Esophagus mucosa (tissue), 1 donor: ENCODE data around the gene TMPRSS9. TPM values are rescaled to one million over a fixed set of nuclear protein-coding genes. Genes with fewer than 3 reads are reported as not detected.
"Not testable (repeated sequence)": the region's sequence is repeated elsewhere in the genome, so short reads cannot be mapped to it uniquely, and the experiment has no call there.

ENCODE experiments used
- ATAC-seq: fragments of 200-7000 bp; cut with Tn5 transposase; one replicate; pipeline ENCODE4 v1.9.1; 2020
- total RNA-seq: library from RNA; stranded (reverse); gene quantifications from one replicate; pipeline ENCODE4 v1.2.4, GENCODE V29; 2023
- donor health status: DM: yes; HTN: yes; CAD: no.

TMPRSS9 gene
- total RNA-seq, 1 donor from 2014 or later: not detected

DNA sequence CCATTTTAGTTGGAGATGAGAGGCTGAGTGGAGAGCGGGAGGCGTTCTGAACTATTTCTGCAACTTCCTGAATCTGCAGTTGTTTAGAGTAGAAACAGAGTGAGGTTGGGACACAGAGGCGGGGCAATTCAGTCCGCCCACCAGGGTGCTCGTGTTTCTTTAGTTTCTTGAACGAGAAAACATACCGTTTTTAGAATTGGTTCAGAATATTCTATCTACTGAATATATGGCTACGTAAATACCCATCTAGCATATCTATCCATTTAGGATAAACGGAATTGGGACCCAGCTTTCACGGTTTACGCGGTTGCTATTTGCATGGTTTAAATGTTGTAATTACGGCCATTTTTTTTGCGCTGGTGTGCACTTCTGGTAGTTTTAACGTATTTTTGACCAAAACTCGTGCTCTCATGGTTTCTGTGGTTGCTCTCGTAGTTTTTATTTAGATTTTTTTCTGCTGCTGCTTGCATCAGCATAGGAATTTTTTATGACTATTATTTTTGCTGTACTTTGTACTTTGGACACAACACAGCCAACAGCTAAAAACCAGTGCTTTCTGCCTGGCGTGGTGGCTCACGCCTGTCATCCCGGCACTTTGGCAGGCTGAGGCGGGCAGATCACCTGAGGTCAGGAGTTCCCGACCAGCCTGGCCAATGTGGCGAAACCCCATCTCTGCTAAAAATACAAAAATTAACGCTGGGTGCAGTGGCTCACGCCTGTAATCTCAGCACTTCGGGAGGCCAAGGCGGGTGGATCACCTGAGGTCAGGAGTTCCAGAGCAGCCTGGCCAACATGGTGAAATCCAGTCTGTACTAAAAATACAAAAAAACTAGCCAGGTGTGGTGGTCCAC is 34.6 kb downstream of the TMPRSS9 start:
- no peak for ATAC-seq

GRCh38 chr19:2395293-2395829 is 35.3 kb downstream of the TMPRSS9 start:
- ATAC-seq: not testable (repeated sequence)

GRCh38 chr19:2397173-2397572 is 37.1 kb downstream of the TMPRSS9 start:
- ATAC-seq: not testable (repeated sequence)

GRCh38 chr19:2398735-2399305 is 38.8 kb downstream of the TMPRSS9 start:
- ATAC-seq: no peak

DNA sequence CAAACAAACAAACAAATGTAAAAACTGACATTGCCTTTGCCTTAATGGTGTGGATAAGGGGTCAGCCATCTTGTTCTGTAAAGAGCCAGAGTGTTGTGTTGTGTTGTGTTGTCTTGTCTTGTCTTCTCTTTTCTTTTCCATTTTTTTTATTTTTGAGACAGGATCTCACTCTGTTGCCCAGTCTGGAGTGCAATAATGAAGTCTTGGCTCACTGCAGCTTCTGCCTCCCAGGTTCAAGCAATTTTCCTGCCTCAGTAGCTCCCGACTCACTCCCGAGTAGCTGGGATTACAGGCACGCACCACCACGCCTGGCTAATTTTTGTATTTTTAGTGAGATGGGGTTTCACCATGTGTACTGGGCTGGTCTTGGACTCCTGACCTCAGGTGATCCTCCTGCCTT is 39.5 kb downstream of the TMPRSS9 start:
- ATAC-seq: no peak

GRCh38 chr19:2408247-2408646 is 48.2 kb downstream of the TMPRSS9 start:
- no peak for ATAC-seq

- no peak for ATAC-seq
These were observed 49.4 kb downstream of the TMPRSS9 start for GRCh38 chr19:2409352-2409912.

DNA sequence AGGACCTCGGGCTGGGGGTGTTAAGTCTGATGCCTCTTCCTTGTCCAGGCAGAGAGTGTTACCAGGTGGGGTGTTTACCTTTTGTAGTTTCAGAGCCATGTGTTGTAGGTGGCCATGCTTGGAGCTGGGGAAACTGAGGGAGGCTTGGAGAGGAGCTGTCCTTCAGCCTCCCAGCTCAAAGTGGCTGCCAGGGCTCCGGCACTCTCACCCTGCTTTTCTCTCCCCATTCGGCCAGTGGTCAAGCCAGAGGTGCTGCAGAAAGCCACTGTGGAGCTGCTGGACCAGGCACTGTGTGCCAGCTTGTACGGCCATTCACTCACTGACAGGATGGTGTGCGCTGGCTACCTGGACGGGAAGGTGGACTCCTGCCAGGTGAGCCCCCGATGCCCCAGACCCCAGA is 50.0 kb downstream of the TMPRSS9 start:
- ATAC-seq: no peak

- no peak for ATAC-seq
These were observed 51.6 kb downstream of the TMPRSS9 start for GRCh38 chr19:2411709-2412108.

GRCh38 chr19:2412449-2412848 is 52.4 kb downstream of the TMPRSS9 start:
- ATAC-seq: no peak

DNA sequence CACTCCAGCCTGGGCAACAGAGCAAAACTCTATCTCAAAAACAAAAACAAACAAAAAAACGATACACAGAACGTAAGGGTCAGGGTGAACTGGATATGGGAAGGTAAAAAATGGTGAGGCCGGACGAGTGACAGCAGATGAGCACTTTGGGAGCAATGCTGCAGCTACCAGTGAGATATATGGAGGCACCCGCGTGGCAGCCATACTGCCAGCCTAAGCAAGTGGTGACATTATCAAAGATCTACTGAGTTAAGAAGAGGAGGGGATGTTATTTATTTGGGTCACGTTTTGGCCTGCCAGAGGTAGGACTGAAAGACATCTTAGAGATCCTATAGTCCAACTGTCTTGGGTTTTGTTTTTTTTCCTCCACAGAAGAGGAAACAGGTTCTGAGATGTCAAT is 53.1 kb downstream of the TMPRSS9 start:
- no peak for ATAC-seq

- no peak for ATAC-seq
These were observed 53.6 kb downstream of the TMPRSS9 start for GRCh38 chr19:2413629-2414028.

DNA sequence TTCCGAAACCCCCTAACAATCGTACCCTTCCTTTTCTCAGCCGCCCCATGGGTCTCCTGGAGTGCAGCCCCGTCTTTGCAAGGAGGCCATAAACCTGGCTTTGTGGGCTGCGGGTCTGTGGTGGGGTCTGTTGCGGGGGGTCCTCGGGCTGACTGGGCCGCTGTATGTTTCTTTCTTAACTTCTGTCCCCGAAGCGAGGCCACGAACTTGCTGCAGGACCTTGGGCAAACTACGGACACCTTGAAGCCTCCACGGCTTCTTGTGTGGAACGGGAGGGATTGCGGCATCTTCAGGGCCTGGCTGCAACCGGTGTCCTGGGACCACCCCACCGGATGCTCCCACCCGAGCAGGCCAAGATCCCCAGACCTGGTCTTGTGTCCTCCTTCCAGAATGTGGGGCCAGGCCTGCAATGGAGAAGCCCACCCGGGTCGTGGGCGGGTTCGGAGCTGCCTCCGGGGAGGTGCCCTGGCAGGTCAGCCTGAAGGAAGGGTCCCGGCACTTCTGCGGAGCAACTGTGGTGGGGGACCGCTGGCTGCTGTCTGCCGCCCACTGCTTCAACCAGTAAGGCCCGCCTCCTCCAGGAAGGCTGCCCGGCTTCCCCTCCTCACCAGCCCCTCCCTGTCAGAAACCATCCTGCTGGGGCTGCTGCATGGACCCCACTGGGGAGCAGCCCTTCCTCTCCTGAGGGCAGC is 55.4 kb downstream of the TMPRSS9 start:
- peak; percentile 33 for ATAC-seq

- no peak for ATAC-seq
These were observed 55.9 kb downstream of the TMPRSS9 start for GRCh38 chr19:2415973-2416319.

- ATAC-seq: peak; percentile 31
These were observed 56.4 kb downstream of the TMPRSS9 start for GRCh38 chr19:2416321-2417097.

- ATAC-seq: not testable (repeated sequence)
These were observed 57.4 kb downstream of the TMPRSS9 start for GRCh38 chr19:2417436-2417835.

DNA sequence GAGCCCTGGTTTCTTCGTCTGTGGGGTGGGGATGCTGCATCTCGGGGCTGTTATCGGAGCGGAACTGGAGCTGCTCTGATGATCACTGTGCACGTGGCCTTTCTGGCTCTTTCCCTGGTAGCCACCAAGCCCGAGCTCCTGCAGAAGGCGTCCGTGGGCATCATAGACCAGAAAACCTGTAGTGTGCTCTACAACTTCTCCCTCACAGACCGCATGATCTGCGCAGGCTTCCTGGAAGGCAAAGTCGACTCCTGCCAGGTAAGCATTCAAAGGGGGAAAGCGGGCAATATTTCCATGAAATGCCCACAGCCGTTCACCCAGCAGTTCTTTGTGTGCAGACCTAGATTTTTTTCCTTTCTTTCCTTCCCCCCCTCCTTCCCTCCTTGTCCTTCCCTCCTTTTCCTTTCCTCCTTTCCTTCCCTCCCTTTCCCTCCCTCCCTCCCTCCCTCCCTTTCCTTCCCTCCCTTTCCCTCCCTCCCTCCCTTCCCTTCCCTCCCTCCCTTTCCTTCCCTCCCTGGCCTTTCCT is 57.9 kb downstream of the TMPRSS9 start:
- ATAC-seq: no peak

- ATAC-seq: no peak
These were observed 59.7 kb downstream of the TMPRSS9 start for GRCh38 chr19:2419754-2420153.

GRCh38 chr19:2420490-2420889 is 60.4 kb downstream of the TMPRSS9 start:
- ATAC-seq: no peak

DNA sequence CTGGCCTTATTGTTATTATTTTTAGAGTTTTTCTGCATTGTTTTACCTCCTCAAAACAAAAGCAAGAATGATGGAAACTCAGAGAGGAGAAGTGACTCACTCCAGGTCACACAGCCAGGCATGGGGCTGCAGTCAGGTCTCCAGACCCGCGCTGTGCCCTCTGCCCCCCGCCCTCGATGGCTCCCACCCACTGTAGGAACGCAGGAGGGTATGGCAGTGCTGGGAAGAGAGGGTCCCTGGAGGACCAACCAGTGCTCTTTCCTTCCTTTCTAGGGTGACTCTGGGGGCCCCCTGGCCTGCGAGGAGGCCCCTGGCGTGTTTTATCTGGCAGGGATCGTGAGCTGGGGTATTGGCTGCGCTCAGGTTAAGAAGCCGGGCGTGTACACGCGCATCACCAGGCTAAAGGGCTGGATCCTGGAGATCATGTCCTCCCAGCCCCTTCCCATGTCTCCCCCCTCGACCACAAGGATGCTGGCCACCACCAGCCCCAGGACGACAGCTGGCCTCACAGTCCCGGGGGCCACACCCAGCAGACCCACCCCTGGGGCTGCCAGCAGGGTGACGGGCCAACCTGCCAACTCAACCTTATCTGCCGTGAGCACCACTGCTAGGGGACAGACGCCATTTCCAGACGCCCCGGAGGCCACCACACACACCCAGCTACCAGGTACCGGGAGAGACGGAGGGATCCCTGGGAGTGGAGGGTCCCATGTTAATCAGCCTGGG is 61.7 kb downstream of the TMPRSS9 start:
- ATAC-seq: no peak
